H9 (cell line): ENCODE data around the gene P2RX6. TPM values are rescaled to one million over a fixed set of nuclear protein-coding genes. Genes with fewer than 3 reads are reported as not detected.

Experiments
- DNase-seq: peaks from one replicate; pipeline ENCODE4 v3.0.0-alpha.2; 2017
- H2AFZ ChIP-seq: one replicate; pipeline ENCODE4 v1.6.1; 2013; ENCODE audit warnings: mild to moderate bottlenecking, low read length, control low read depth, moderate library complexity
- H2AK5ac ChIP-seq: 2 replicates; pipeline ENCODE4 v1.6.1; 2013; ENCODE audit warnings: low read length, control low read depth, mixed read lengths; ENCODE audit not compliant: insufficient read length
- H2BK120ac ChIP-seq: one replicate; pipeline ENCODE4 v1.6.1; 2013; ENCODE audit warnings: low read depth, mild to moderate bottlenecking, low read length, control low read depth, inconsistent platforms; ENCODE audit not compliant: poor library complexity, severe bottlenecking
- H2BK12ac ChIP-seq: 2 replicates; pipeline ENCODE4 v1.6.1; 2013; ENCODE audit warnings: low read length, control low read depth, mixed read lengths, low read depth; ENCODE audit not compliant: insufficient read length
- H2BK15ac ChIP-seq: 2 replicates; pipeline ENCODE4 v1.6.1; 2013; ENCODE audit warnings: low read depth, low read length, control low read depth
- H2BK20ac ChIP-seq: one replicate; pipeline ENCODE4 v1.6.1; 2013; ENCODE audit warnings: low read depth, mild to moderate bottlenecking, low read length, control low read depth, inconsistent platforms; ENCODE audit not compliant: poor library complexity, severe bottlenecking
- H2BK5ac ChIP-seq: 2 replicates; pipeline ENCODE4 v1.6.1; 2013; ENCODE audit warnings: low read length, control low read depth, mixed read lengths; ENCODE audit not compliant: insufficient read length
- H3K14ac ChIP-seq: 2 replicates; pipeline ENCODE4 v1.6.1; 2013; ENCODE audit warnings: low read length, control low read depth; ENCODE audit not compliant: insufficient read depth
- H3K18ac ChIP-seq: 2 replicates; pipeline ENCODE4 v1.6.1; 2013; ENCODE audit warnings: low read depth, mild to moderate bottlenecking, mixed read lengths, low read length, control low read depth; ENCODE audit not compliant: insufficient read length
- H3K23ac ChIP-seq: 2 replicates; pipeline ENCODE4 v1.6.1; 2013; ENCODE audit warnings: low read length, control low read depth, mixed read lengths, low read depth; ENCODE audit not compliant: insufficient read length
- H3K23me2 ChIP-seq: 2 replicates; pipeline ENCODE4 v1.6.1; 2013; ENCODE audit warnings: low read depth, mild to moderate bottlenecking, mixed read lengths, low read length, control low read depth; ENCODE audit not compliant: insufficient read length, poor library complexity, severe bottlenecking
- H3K27ac ChIP-seq: 2 replicates; pipeline ENCODE4 v1.5.1; 2013; ENCODE audit warnings: low read length, control low read depth, mixed read lengths, low read depth; ENCODE audit not compliant: insufficient read length
- H3K27me3 ChIP-seq: 2 replicates; pipeline ENCODE4 v1.6.1; 2013; ENCODE audit warnings: low read length, control low read depth, inconsistent platforms; ENCODE audit not compliant: insufficient read depth
- H3K4ac ChIP-seq: 2 replicates; pipeline ENCODE4 v1.6.1; 2013; ENCODE audit warnings: low read depth, mild to moderate bottlenecking, control low read depth, inconsistent platforms, low read length, moderate library complexity
- H3K4me1 ChIP-seq: 2 replicates; pipeline ENCODE4 v1.6.1; 2013; ENCODE audit warnings: low read length, control low read depth, inconsistent platforms; ENCODE audit not compliant: insufficient read depth
- H3K4me2 ChIP-seq: 2 replicates; pipeline ENCODE4 v1.6.1; 2013; ENCODE audit warnings: low read length, control low read depth, mixed read lengths; ENCODE audit not compliant: insufficient read length, insufficient read depth
- H3K56ac ChIP-seq: 2 replicates; pipeline ENCODE4 v1.6.1; 2013; ENCODE audit warnings: low read depth, mild to moderate bottlenecking, mixed read lengths, low read length, control low read depth; ENCODE audit not compliant: insufficient read length
- H3K79me1 ChIP-seq: 2 replicates; pipeline ENCODE4 v1.6.1; 2013; ENCODE audit warnings: low read depth, mild to moderate bottlenecking, moderate library complexity, low read length, control low read depth, inconsistent platforms; ENCODE audit not compliant: insufficient read depth, poor library complexity, severe bottlenecking
- H3K79me2 ChIP-seq: 2 replicates; pipeline ENCODE4 v1.6.1; 2013; ENCODE audit warnings: low read length, control low read depth, inconsistent platforms; ENCODE audit not compliant: insufficient read depth
- H3K9ac ChIP-seq: 2 replicates; pipeline ENCODE4 v1.6.1; 2013; ENCODE audit warnings: low read length, control low read depth, mixed read lengths; ENCODE audit not compliant: insufficient read length; ENCODE audit errors: extremely low read depth
- H3K9me3 ChIP-seq: one replicate; pipeline ENCODE4 v1.6.1; 2013; ENCODE audit warnings: low read depth, low read length, inconsistent platforms; ENCODE audit not compliant: control insufficient read depth
- H3T11ph ChIP-seq: one replicate; pipeline ENCODE4 v1.6.1; 2013; ENCODE audit warnings: mild to moderate bottlenecking, low read length, control low read depth, inconsistent platforms
- H4K20me1 ChIP-seq: one replicate; pipeline ENCODE4 v1.6.1; 2013; ENCODE audit not compliant: control insufficient read depth, insufficient read length, insufficient read depth
- H4K5ac ChIP-seq: 2 replicates; pipeline ENCODE4 v1.6.1; 2013; ENCODE audit warnings: low read depth, mild to moderate bottlenecking, mixed read lengths, low read length, control low read depth; ENCODE audit not compliant: insufficient read length
- H4K8ac ChIP-seq: replicated peaks from 2 replicates; pipeline ENCODE4 v1.6.1; 2013; ENCODE audit warnings: low read length, control low read depth, mixed read lengths, low read depth; ENCODE audit not compliant: insufficient read length
- H4K91ac ChIP-seq: 2 replicates; pipeline ENCODE4 v1.6.1; 2013; ENCODE audit warnings: low read depth, mild to moderate bottlenecking, moderate library complexity, mixed read lengths, low read length, control low read depth; ENCODE audit not compliant: insufficient read length
- H3K27ac Mint-ChIP-seq, 3 experiments: 2 replicates in 2 of 3; 3 replicates in 1 of 3; pipeline ENCODE4 v1.8.0; 2020 to 2021; ENCODE audit warnings: mixed read lengths in 3 of 3, mild to moderate bottlenecking in 1 of 3, moderate library complexity in 1 of 3
- H3K27me3 Mint-ChIP-seq: 2 replicates; pipeline ENCODE4 v1.8.0; 2021; ENCODE audit warnings: low read depth, mild to moderate bottlenecking, moderate library complexity, mixed read lengths
- H3K36me3 Mint-ChIP-seq, 3 experiments: 2 replicates in 2 of 3; 3 replicates in 1 of 3; pipeline ENCODE4 v1.8.0; 2020 to 2021; ENCODE audit warnings: low read depth in 3 of 3, mixed read lengths in 3 of 3; ENCODE audit not compliant: insufficient read depth in 1 of 3
- H3K4me1 Mint-ChIP-seq, 2 experiments: 2 replicates each; pipeline ENCODE4 v1.8.0; 2020; ENCODE audit warnings: mixed read lengths in 2 of 2
- H3K4me3 Mint-ChIP-seq, 2 experiments: 2 replicates in 1 of 2; 3 replicates in 1 of 2; pipeline ENCODE4 v1.8.0; 2020 to 2021; ENCODE audit warnings: mild to moderate bottlenecking in 2 of 2, mixed read lengths in 2 of 2, moderate library complexity in 1 of 2
- H3K9me3 Mint-ChIP-seq, 2 experiments: 2 replicates in 1 of 2; 3 replicates in 1 of 2; pipeline ENCODE4 v1.8.0; 2020; ENCODE audit warnings: mild to moderate bottlenecking in 2 of 2, mixed read lengths in 2 of 2, moderate library complexity in 1 of 2
- CTCF ChIP-seq: fragments of 200-600 bp; sonication (generic); conservative IDR thresholded peaks from 3 replicates; pipeline ENCODE4 v1.8.0; 2021; ENCODE audit warnings: antibody characterized with exemption, mild to moderate bottlenecking
- WGBS: extraction: QIAGEN DNeasy Blood & Tissue Kit; methylation state at CpG from one replicate; pipeline ENCODE4 v1.1.7; 2013; ENCODE audit warnings: missing lambda C conversion rate, low lambda C conversion rate, mixed read lengths; ENCODE audit not compliant: insufficient read length; ENCODE audit errors: extremely low coverage; 5-methylcytosine and 5-hydroxymethylcytosine counted together
- total RNA-seq: library from RNA; stranded (reverse); gene quantifications from 2 replicates; pipeline ENCODE4 v1.2.1, GENCODE V29; 2021

Gene P2RX6
- total RNA-seq, 1 experiment from 2014 or later, result not detected

GRCh38 chr22:21034989-21035388 lies 20.0 kb downstream of the P2RX6 start:
- Histone ChIP-seq H2BK15ac (no peak overlapping the region), H4K91ac (no peak overlapping the region), H4K20me1 (no peaks in the 10 kb centered on the region), H3K79me1 (no peaks in the 10 kb centered on the region), H3K18ac (no peak overlapping the region), H3K23me2 (no peaks in the 10 kb centered on the region), H2AK5ac (no peak overlapping the region), H3K23ac (no peak overlapping the region), H3K14ac (no peak overlapping the region), H4K8ac (no peak overlapping the region), H2BK20ac (no peak overlapping the region), H3K27ac (no peak overlapping the region), H2AFZ (no peak overlapping the region), H2BK12ac (no peak overlapping the region), H3K9ac (no peak overlapping the region), H2BK120ac (no peak overlapping the region), H3K4ac (no peak overlapping the region), H3K4me2 (no peak overlapping the region), H2BK5ac (no peak overlapping the region), H3K4me1 (no peaks in the 10 kb centered on the region), H3K27me3 (peaks cover 3% of the 10 kb centered on the region; the same call in 1 of the 2 replicates), H3K9me3 (no peaks in the 10 kb centered on the region), H3T11ph (no peak overlapping the region), H3K79me2 (no peaks in the 10 kb centered on the region), H4K5ac (no peak overlapping the region), H3K56ac (no peak overlapping the region)
- no peaks in the 10 kb centered on the region for H3K9me3 Mint-ChIP-seq
- peaks cover 40% of the 10 kb centered on the region for H3K27me3 Mint-ChIP-seq
- H3K27ac Mint-ChIP-seq, result no peak overlapping the region
- peaks cover 0 to 6% of the 10 kb centered on the region in 2 experiments; a peak in 1 of 4 replicates for H3K4me1 Mint-ChIP-seq
- no peak for DNase-seq
- H3K36me3 Mint-ChIP-seq, result no peaks in the 10 kb centered on the region
- no peak for TF ChIP-seq CTCF
- no peak overlapping the region for H3K4me3 Mint-ChIP-seq
- WGBS, result no CpG with 5 or more reads among the region's 3 CpGs
